ENCODE results near the gene GJC2.

The GJC2 gene

DNA sequence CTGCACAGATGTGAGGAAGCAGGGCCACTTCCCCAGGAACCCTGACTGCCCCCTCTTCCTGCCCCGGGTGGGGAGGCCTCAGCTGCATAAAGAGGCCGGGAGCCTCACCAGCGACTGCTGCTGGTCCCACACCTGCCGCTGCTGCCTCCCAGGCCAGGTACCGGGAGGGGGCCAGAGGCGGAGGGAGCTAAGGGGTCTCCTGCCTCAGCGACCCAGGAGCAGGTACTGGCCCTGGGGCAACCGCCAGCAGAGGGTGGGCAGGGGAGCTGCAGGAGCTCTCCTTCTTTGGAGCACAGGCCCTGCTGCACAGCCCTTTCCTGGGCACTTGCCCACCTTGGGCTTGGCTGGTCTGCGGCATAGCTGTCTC is 6.8 kb downstream of the GJC2 start:
- no peak for DNase-seq (ENCODE audit: low read depth in 2 of 2, low spot score in 1 of 2)

DNA sequence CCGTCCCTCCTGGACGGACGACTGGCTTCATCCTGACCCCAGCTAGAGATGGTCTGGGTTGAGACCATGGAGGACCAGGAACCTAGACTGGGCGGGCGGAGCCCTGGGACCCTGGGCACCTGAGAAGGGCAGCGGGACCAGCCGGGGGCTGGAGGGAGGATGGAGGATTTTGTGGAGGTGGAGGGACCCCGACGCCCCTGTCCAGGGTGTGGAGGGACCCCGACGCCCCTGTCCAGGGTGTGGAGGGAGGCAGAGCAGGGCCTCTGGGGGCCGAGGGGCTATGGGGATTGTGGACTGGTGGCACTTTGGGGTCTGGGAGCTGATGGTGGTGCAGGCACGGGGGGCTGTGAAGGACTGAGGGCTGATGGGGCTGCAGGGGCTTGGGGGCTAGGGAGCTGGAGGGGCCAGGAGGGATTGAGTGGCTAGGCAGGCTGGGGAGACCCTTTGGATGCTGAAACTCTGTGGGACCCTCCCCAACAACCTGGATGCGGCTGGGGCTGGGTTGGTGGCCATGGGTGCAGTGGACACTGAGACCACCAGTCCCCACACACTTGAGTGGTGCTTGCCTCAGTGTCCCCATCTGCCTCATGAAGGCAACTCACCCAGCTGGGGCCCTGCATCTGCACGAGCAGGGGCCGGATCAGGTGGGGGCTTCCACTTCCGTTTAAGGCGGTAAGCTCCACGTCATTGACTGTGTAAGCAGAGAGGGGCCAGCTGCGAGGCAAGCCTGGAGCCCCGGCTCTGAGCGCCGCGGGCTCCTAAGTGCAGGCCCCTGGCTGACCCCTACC is 7.4 kb downstream of the GJC2 start:
- no peak for DNase-seq (ENCODE audit: low read depth in 2 of 2, low spot score in 1 of 2)

- DNase-seq (ENCODE audit: low read depth in 2 of 2, low spot score in 1 of 2), result no peak
Observed at GRCh38 chr1:228157729-228158126, 8.0 kb downstream of the GJC2 start.

DNA sequence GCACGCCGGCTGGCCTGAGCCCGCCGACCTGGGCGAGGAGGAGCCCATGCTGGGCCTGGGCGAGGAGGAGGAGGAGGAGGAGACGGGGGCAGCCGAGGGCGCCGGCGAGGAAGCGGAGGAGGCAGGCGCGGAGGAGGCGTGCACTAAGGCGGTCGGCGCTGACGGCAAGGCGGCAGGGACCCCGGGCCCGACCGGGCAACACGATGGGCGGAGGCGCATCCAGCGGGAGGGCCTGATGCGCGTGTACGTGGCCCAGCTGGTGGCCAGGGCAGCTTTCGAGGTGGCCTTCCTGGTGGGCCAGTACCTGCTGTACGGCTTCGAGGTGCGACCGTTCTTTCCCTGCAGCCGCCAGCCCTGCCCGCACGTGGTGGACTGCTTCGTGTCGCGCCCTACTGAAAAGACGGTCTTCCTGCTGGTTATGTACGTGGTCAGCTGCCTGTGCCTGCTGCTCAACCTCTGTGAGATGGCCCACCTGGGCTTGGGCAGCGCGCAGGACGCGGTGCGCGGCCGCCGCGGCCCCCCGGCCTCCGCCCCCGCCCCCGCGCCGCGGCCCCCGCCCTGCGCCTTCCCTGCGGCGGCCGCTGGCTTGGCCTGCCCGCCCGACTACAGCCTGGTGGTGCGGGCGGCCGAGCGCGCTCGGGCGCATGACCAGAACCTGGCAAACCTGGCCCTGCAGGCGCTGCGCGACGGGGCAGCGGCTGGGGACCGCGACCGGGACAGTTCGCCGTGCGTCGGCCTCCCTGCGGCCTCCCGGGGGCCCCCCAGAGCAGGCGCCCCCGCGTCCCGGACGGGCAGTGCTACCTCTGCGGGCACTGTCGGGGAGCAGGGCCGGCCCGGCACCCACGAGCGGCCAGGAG is 8.6 kb downstream of the GJC2 start:
- no peak for DNase-seq (ENCODE audit: low read depth in 2 of 2, low spot score in 1 of 2)

DNA sequence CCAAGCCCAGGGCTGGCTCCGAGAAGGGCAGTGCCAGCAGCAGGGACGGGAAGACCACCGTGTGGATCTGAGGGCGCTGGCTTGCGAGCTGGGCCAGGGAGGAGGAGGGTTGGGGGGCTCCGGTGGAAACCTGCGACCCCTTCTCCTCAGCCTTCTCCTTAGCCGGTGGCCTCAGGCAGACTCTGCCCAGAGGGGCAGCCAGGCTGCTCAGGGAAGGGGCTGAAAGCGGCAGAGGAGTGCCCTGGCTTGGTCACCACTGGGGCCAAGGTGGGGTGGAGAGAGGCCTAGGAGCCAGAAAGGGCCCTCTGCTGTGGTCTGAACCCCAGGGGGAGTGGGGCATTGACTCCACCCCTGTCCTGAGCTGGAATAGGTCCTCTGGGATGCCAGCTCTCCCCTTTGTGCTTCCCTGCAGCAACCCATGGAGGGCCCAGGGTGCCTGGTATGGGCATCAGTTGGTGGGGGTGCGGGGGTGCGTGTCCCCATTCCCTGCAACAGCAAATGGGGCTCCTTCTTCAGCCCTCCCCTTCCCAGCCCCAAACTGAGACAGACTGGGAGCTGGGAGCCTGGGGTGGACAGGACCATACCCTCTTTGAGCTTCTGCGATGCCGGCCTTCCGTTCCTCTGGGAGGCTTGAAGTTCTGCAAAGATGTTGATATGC is 9.4 kb downstream of the GJC2 start:
- DNase-seq (ENCODE audit: low read depth in 2 of 2, low spot score in 1 of 2), result no peak

- no peak for DNase-seq (ENCODE audit: low read depth in 2 of 2, low spot score in 1 of 2)
Observed at GRCh38 chr1:228160201-228160761, 10.6 kb downstream of the GJC2 start.

DNA sequence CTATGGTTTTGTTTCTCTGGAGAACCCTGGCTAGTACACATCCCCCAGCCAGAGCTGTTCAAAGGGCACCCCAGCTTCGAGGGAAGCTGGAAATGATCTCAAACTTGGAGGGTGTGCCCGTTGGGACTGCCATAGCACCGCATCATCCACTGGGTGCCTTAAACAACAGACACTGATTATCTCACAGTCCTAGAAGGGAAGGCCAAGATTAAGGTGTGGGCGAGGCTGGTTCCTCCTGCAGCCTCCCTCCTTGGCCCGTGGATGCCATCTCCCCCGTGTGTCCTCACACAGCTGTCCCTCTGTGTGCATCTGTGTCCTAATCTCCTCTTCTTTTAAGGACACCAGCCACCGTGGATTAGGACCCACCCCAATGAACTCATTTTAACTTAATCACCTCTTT is 11.6 kb downstream of the GJC2 start:
- DNase-seq (ENCODE audit: low read depth in 2 of 2, low spot score in 1 of 2), result no peak

DNA sequence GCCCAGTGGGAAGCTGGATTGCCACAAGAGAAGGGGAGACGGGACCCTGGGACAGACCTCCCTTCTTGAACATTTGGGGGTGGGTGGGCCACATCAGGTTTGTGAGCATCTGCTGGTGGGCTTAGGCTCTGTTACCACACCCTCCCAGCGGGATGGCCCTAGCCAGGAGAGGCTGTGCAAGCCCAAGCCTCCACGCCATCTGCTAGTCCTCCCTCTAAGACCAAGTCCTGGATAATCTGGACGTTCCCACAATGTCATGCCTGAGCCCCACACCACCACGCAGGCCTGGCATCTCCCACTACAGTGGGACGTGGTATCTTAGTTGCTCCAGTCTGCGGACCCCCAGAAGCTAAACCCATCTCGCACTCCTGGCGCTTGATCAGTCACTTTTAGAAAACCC is 12.1 kb downstream of the GJC2 start:
- no peak for DNase-seq (ENCODE audit: low read depth in 2 of 2, low spot score in 1 of 2)

- DNase-seq (ENCODE audit: low read depth in 2 of 2, low spot score in 1 of 2), result no peak
Observed at GRCh38 chr1:228162286-228163006, 12.7 kb downstream of the GJC2 start.

GRCh38 chr1:228163007-228163753 is 13.4 kb downstream of the GJC2 start:
- no peak for DNase-seq (ENCODE audit: low read depth in 2 of 2, low spot score in 1 of 2)

DNA sequence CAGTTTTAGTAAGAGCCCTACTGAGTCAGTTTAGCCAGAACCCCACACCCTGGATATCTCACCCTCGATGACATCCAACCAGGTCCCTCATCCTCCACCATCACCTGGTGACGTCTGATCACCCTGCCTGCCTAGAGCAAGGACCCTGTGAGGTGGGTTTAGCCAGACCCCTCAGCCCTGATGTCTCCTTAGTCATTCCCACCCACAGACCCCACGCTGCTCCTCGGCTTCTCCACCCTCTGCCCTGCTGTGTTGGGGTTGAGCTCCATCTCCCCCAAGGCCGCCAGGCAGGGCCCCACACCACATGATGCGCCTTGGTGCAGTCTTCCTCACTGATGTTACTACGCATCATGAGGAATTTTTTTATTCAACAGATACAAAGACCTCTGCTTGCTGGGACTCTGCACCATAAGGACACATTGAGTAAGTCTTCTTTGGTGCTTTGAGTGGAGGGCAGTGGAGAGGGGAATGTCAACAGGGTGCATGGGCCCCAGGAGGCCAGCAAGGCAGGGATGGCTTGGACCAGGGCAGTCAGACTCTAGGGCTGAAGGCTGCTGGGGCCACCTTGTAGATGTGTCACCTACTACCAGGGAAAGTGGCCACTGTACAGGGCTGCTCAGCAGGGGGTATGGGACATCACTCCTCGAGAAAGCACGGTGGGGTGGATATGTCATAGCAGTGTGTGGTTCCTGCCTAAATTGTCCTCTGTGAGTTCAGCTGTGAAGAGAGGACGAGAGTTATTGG is 14.2 kb downstream of the GJC2 start:
- DNase-seq (ENCODE audit: low read depth in 2 of 2, low spot score in 1 of 2), result no peak

DNA sequence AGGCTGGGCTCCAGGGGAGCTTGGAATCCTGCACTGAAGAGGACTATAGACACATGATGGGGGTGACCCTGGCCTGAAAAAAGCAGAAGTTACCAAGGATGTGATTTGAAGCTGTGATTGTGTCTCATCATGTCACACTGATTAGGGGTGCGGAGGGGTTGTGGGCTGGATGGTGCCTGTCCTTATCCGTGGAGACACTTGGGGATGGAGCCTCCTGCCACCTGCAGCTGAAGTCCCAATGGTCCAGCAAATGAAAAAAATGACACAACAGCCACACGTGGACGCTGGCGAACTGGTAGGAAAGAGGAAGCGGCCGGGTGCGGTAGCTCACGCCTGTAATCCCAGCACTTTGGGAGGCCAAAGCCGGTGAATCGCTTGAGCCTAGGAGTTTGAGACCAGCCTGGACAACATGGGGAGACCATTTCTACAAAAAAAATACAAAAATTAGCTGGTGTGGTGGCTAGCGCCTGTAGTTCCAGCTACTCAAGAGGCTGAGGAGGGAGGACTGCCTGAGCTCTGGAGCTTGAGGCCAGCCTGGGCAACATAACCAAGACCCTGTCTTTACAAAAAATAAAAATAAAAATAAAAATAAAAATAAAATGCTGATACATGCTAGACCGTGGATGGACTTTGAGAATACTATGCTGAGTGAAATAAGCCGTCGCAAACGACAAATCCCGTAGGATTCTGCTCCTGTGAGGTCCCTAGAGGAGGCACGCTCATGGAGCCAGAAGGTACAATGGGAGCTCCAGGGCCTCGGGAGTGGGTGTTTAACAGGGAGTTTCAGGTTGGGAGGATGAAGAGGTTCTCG is 15.0 kb downstream of the GJC2 start:
- no peak for DNase-seq (ENCODE audit: low read depth in 2 of 2, low spot score in 1 of 2)

DNA sequence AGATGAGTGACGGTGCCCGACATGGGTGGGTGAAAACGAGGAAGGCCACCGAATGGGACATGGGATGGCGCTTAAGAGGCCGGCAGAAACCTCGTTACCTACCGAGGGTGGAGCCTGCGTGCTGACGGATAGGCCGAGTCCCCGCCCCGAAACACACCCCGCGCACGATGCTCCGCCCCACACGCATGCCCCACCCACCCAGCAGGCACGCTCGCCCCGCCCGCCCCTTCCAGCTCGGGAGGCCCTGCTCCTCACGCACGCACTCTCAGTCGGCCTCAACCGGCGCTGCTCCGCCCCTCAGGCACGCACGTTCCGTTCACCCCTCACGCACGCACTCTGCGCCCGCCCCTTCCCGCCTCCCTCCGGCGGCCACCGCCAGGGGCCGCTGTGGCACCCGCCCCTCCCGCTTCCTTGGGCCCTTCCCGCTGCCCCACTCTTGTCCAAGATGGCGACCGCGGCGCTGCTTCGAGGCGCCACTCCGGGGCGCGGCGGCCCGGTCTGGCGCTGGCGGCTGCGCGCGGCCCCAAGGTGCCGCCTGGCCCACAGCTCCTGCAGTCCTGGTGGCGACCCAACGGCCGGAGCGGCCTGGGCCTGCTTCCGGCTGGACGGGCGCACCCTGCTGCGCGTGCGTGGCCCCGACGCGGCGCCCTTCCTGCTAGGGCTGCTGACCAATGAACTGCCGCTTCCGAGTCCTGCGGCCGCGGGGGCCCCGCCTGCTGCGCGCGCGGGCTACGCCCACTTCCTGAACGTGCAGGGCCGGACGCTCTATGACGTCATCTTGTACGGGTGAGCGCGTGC is 15.8 kb downstream of the GJC2 start, which contains the start of gene IBA57:
Gene IBA57, plus strand, starts transcription at position 433 of the 798 bp plus-strand sequence. Its CDS starts 13 bp downstream, at position 446.
- DNase-seq (ENCODE audit: low read depth in 2 of 2, low spot score in 1 of 2), result peak; percentile 99

GRCh38 chr1:228166170-228166936 is 16.6 kb downstream of the GJC2 start:
- peak; percentile 31 to 35 for DNase-seq (ENCODE audit: low read depth in 2 of 2, low spot score in 1 of 2)

DNA sequence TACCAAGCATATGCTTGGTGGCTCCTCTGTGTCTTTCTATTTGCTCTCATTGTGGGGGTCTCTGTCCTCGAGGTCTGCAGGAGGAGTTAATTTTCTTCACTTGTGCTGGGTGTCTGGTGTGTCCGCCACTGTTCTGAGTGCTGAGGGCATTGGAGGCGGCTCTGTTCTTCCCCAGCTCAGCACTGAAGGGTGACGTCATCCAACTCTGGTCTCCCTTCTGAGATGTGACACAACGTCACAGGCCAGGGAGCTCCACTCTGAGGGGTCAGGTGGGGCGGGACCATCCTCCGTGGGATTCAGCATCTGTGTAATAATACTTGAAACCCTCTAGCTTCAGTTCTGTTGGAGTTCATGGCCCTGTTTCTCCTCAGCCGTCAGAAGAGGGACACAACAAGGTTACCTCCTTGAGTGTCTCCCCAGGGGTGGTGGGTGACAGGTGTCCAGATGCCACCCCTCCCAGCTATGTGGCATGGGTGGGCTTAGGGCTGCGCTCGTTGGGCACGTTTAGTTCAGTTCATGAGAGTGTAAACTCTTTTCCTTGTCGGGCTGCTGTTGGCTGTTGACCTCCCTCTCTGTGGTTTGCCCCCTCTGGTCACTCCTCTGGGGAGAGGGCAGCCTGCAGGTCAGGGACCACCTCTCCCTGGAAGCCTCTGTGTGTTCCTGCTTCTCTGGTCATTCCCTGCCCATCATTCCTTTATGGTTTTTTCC is 19.0 kb downstream of the GJC2 start:
- DNase-seq (ENCODE audit: low read depth in 2 of 2, low spot score in 1 of 2), result no peak

DNA sequence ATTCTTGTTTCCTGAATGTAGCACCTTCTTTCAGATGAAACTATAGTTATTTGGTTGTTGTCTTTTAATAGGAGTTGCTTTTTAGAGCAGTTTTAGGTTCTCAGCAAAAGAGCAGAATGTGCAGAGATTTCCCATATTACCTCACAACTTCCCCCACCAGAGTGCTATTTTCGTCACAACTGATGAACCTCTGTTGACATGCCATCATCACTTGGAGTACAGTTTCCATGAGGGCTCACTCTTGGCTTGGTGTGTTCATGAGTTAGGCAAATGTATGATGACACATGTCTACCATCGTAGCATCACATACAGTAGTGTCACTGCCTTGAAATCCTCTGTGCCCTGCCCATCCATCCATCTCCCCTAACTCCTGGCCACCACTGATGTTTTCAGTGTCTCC is 19.6 kb downstream of the GJC2 start:
- DNase-seq (ENCODE audit: low read depth in 2 of 2, low spot score in 1 of 2), result no peak
